GM19397 (cell line): Measurements from ENCODE around the gene XXYLT1.

Source experiments
- ATAC-seq: cut with Tn5 transposase; IDR thresholded peaks from one replicate; pipeline ENCODE4 v1.9.1; 2021; ENCODE audit warnings: mild to moderate bottlenecking, moderate library complexity; ENCODE audit not compliant: unreplicated experiment

Gene XXYLT1

GRCh38 chr3:195069501-195070251 is 201.3 kb downstream of the XXYLT1 start:
- ATAC-seq: no peak

- no peak for ATAC-seq
These were observed 202.6 kb downstream of the XXYLT1 start for GRCh38 chr3:195068084-195069080.

- ATAC-seq: no peak
These were observed 204.5 kb downstream of the XXYLT1 start for GRCh38 chr3:195066441-195066841.

- ATAC-seq: no peak
These were observed 205.1 kb downstream of the XXYLT1 start for GRCh38 chr3:195065864-195066185.

- ATAC-seq: no peak
These were observed 205.7 kb downstream of the XXYLT1 start for GRCh38 chr3:195065142-195065863.

GRCh38 chr3:195064300-195064931 is 206.5 kb downstream of the XXYLT1 start:
- no peak for ATAC-seq

GRCh38 chr3:195063581-195064193 is 207.3 kb downstream of the XXYLT1 start:
- ATAC-seq: no peak

GRCh38 chr3:195062866-195063540 is 208.0 kb downstream of the XXYLT1 start:
- ATAC-seq: no peak

- ATAC-seq: no peak
These were observed 209.0 kb downstream of the XXYLT1 start for GRCh38 chr3:195061756-195062655.

GRCh38 chr3:195060531-195061291 is 210.2 kb downstream of the XXYLT1 start:
- ATAC-seq: no peak

GRCh38 chr3:195060217-195060481 is 210.8 kb downstream of the XXYLT1 start:
- ATAC-seq: no peak

GRCh38 chr3:195059471-195060216 is 211.3 kb downstream of the XXYLT1 start:
- no peak for ATAC-seq

GRCh38 chr3:195059006-195059350 is 212.0 kb downstream of the XXYLT1 start:
- ATAC-seq: no peak

GRCh38 chr3:195058336-195059005 is 212.5 kb downstream of the XXYLT1 start:
- no peak for ATAC-seq

GRCh38 chr3:195057716-195058115 is 213.2 kb downstream of the XXYLT1 start:
- no peak for ATAC-seq

GRCh38 chr3:195056506-195056905 is 214.5 kb downstream of the XXYLT1 start:
- ATAC-seq: no peak

- no peak for ATAC-seq
These were observed 216.6 kb downstream of the XXYLT1 start for GRCh38 chr3:195054311-195054710.
